DND-41 (cell line): Measurements from ENCODE around the gene STPG4.

Source experiments
- ATAC-seq: fragments of 200-7000 bp; cut with Tn5 transposase; 3 replicates; pipeline ENCODE4 v1.9.1; 2021; ENCODE audit warnings: low read depth; ENCODE audit not compliant: insufficient read depth
- DNase-seq: peaks from one replicate; pipeline ENCODE4 v3.0.0-alpha.2; 2020
- H2AFZ ChIP-seq: 2 replicates; pipeline ENCODE4 v1.6.0; 2012; ENCODE audit warnings: low read depth, low read length
- H3K27ac ChIP-seq: 2 replicates; pipeline ENCODE4 v1.5.1; 2012; ENCODE audit warnings: low read length, inconsistent platforms
- H3K27me3 ChIP-seq: fragments of 200-600 bp; sonication (generic); 2 replicates; pipeline ENCODE4 v1.6.0; 2012; ENCODE audit warnings: low read length, mild to moderate bottlenecking, inconsistent platforms; ENCODE audit not compliant: insufficient read depth, poor library complexity
- H3K36me3 ChIP-seq: 2 replicates; pipeline ENCODE4 v1.5.1; 2012; ENCODE audit warnings: low read length, inconsistent platforms; ENCODE audit not compliant: insufficient read depth
- H3K4me1 ChIP-seq: 2 replicates; pipeline ENCODE4 v1.5.1; 2012; ENCODE audit warnings: mild to moderate bottlenecking, low read length; ENCODE audit not compliant: insufficient read depth
- H3K4me2 ChIP-seq: 2 replicates; pipeline ENCODE4 v1.6.0; 2012; ENCODE audit warnings: mild to moderate bottlenecking, moderate library complexity, low read length, inconsistent platforms; ENCODE audit not compliant: insufficient read depth
- H3K4me3 ChIP-seq, 2 experiments: fragments of 200-600 bp in 1 of 2; shearing (Covaris generic) in 1 of 2; 2 replicates each; pipeline ENCODE4 v1.5.1; 2012 to 2016; ENCODE audit warnings: inconsistent platforms in 2 of 2, low read length in 2 of 2, mild to moderate bottlenecking in 2 of 2, low read depth in 1 of 2, moderate library complexity in 1 of 2
- H3K79me2 ChIP-seq: 2 replicates; pipeline ENCODE4 v1.6.0; 2012; ENCODE audit warnings: low read length, inconsistent platforms; ENCODE audit not compliant: insufficient read depth
- H3K9ac ChIP-seq: 2 replicates; pipeline ENCODE4 v1.6.0; 2012; ENCODE audit warnings: low read depth, mild to moderate bottlenecking, inconsistent platforms, low read length, moderate library complexity
- H3K9me3 ChIP-seq: 2 replicates; pipeline ENCODE4 v1.5.1; 2012; ENCODE audit warnings: low read length, moderate library complexity, mild to moderate bottlenecking, inconsistent platforms; ENCODE audit not compliant: insufficient read depth, severe bottlenecking
- H4K20me1 ChIP-seq: 2 replicates; pipeline ENCODE4 v1.6.0; 2012; ENCODE audit warnings: low read length; ENCODE audit not compliant: insufficient read depth
- CTCF ChIP-seq: IDR thresholded peaks from 2 replicates; pipeline ENCODE4 v1.5.1; 2012; ENCODE audit warnings: borderline replicate concordance, low read length, moderate library complexity, mild to moderate bottlenecking; ENCODE audit not compliant: poor library complexity, severe bottlenecking; ENCODE audit errors: extremely low read depth
- EZH2 ChIP-seq: IDR thresholded peaks from 3 replicates; pipeline ENCODE4 v1.6.1; 2012; ENCODE audit warnings: borderline replicate concordance, low read depth, mild to moderate bottlenecking, moderate library complexity, low read length, inconsistent platforms; ENCODE audit not compliant: severe bottlenecking

The STPG4 gene

GRCh38 chr2:47165001-47165555, 10.0 kb upstream of the STPG4 start:
- TF ChIP-seq CTCF: no peak
- no peak for TF ChIP-seq EZH2
- H3K4me1 ChIP-seq: peaks cover 13% of the 10 kb centered on the region; the same call in 1 of the 2 replicates
- no peak for DNase-seq
- H3K27ac ChIP-seq: no peak overlapping the region
- no peaks in the 10 kb centered on the region for H3K9me3 ChIP-seq
- peaks cover 93% of the 10 kb centered on the region for H4K20me1 ChIP-seq
- peaks cover 95% of the 10 kb centered on the region for H3K79me2 ChIP-seq
- no peaks in the 10 kb centered on the region for H3K27me3 ChIP-seq
- no peak overlapping the region for H2AFZ ChIP-seq
- no peak overlapping the region for H3K4me2 ChIP-seq
- ATAC-seq: no peak
- H3K36me3 ChIP-seq: peaks cover 96% of the 10 kb centered on the region
- H3K9ac ChIP-seq: no peak overlapping the region
- H3K4me3 ChIP-seq: no peak overlapping the region

- no peak overlapping the region for H3K4me2 ChIP-seq
- no peaks in the 10 kb centered on the region for H3K27me3 ChIP-seq
- DNase-seq: no peak
- no peak for ATAC-seq
- H3K4me3 ChIP-seq: no peak overlapping the region
- no peak overlapping the region for H3K27ac ChIP-seq
- H3K79me2 ChIP-seq: peaks cover 72% of the 10 kb centered on the region
- no peak overlapping the region for H3K9ac ChIP-seq
- H3K4me1 ChIP-seq: peaks cover under 1% of the 10 kb centered on the region; the same call in 1 of the 2 replicates
- no peaks in the 10 kb centered on the region for H3K9me3 ChIP-seq
- H4K20me1 ChIP-seq: peaks cover 87% of the 10 kb centered on the region
- no peak overlapping the region for H2AFZ ChIP-seq
- peaks cover 93% of the 10 kb centered on the region for H3K36me3 ChIP-seq
- TF ChIP-seq EZH2 (no peak), CTCF (no peak)
These were observed 7.7 kb upstream of the STPG4 start for GRCh38 chr2:47162780-47163179.

DNA sequence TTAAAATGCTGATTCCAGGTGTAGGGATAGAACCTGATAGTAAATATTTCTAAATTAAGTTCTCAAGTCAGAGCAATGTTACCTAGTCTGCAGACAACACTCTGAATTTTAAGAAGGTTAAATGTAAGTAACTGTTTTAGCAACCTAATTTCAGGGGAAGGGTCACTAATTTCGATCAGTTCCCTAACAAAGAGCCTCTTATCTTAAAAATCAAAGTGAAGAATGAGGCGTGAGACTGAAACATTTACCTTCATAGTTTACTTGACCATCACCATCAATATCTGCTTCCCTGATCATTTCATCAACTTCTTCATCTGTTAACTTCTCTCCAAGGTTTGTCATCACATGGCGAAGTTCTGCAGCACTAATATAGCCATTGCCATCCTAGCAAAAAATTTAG, 6.4 kb upstream of the STPG4 start:
- Histone ChIP-seq H4K20me1 (peaks cover 78% of the 10 kb centered on the region), H3K79me2 (peaks cover 59% of the 10 kb centered on the region), H3K4me3 (no peak overlapping the region), H3K4me1 (no peaks in the 10 kb centered on the region), H3K9me3 (no peaks in the 10 kb centered on the region), H3K9ac (no peak overlapping the region), H3K36me3 (peaks cover 86% of the 10 kb centered on the region), H3K27me3 (no peaks in the 10 kb centered on the region), H2AFZ (no peak overlapping the region), H3K4me2 (no peak overlapping the region), H3K27ac (no peak overlapping the region)
- TF ChIP-seq CTCF (no peak), EZH2 (no peak)
- no peak for DNase-seq
- ATAC-seq: no peak
